ENCODE measurements around the gene VGLL3.
"Not testable (repeated sequence)": the region's sequence is repeated elsewhere in the genome, so short reads cannot be mapped to it uniquely, and the experiment has no call there.

The VGLL3 gene

GRCh38 chr3:86990734-86991481 is at the start of gene VGLL3:
Gene VGLL3 (minus strand): TSS chr3:86991149. CDS start chr3:86990743, 406 bp downstream.
- peak; percentile 68 for DNase-seq (ENCODE audit: low read depth, low spot score)

GRCh38 chr3:87037652-87038051 is 46.7 kb upstream of the VGLL3 start:
- DNase-seq (ENCODE audit: low read depth, low spot score): no peak

- no peak for DNase-seq (ENCODE audit: low read depth, low spot score)
Measured at GRCh38 chr3:87036671-87037070, 45.7 kb upstream of the VGLL3 start.

- no peak for DNase-seq (ENCODE audit: low read depth, low spot score)
Measured at GRCh38 chr3:87035339-87035738, 44.4 kb upstream of the VGLL3 start.

- DNase-seq (ENCODE audit: low read depth, low spot score): no peak
Measured at GRCh38 chr3:87033205-87033604, 42.3 kb upstream of the VGLL3 start.

- DNase-seq (ENCODE audit: low read depth, low spot score): no peak
Measured at GRCh38 chr3:87025661-87026645, 35.0 kb upstream of the VGLL3 start.

GRCh38 chr3:87017370-87017769 is 26.4 kb upstream of the VGLL3 start:
- DNase-seq (ENCODE audit: low read depth, low spot score): not testable (repeated sequence)

- DNase-seq (ENCODE audit: low read depth, low spot score): no peak
Measured at GRCh38 chr3:87009271-87009670, 18.3 kb upstream of the VGLL3 start.

GRCh38 chr3:87006844-87007439 is 16.0 kb upstream of the VGLL3 start:
- no peak for DNase-seq (ENCODE audit: low read depth, low spot score)

- DNase-seq (ENCODE audit: low read depth, low spot score): no peak
Measured at GRCh38 chr3:87004883-87005282, 13.9 kb upstream of the VGLL3 start.

- DNase-seq (ENCODE audit: low read depth, low spot score): no peak
Measured at GRCh38 chr3:87002346-87002745, 11.4 kb upstream of the VGLL3 start.

- DNase-seq (ENCODE audit: low read depth, low spot score): no peak
Measured at GRCh38 chr3:87001473-87002098, 10.6 kb upstream of the VGLL3 start.

GRCh38 chr3:87000940-87001339 is 10.0 kb upstream of the VGLL3 start:
- DNase-seq (ENCODE audit: low read depth, low spot score): no peak

- DNase-seq (ENCODE audit: low read depth, low spot score): no peak
Measured at GRCh38 chr3:86998569-86998968, 7.6 kb upstream of the VGLL3 start.

- no peak for DNase-seq (ENCODE audit: low read depth, low spot score)
Measured at GRCh38 chr3:86996261-86996955, 5.5 kb upstream of the VGLL3 start.

GRCh38 chr3:86995537-86995936 is 4.6 kb upstream of the VGLL3 start:
- no peak for DNase-seq (ENCODE audit: low read depth, low spot score)

GRCh38 chr3:86993704-86994103 is 2.8 kb upstream of the VGLL3 start:
- no peak for DNase-seq (ENCODE audit: low read depth, low spot score)

- DNase-seq (ENCODE audit: low read depth, low spot score): no peak
Measured at GRCh38 chr3:86991840-86992435, 989 bp upstream of the VGLL3 start.

GRCh38 chr3:86991482-86991815 is 500 bp upstream of the VGLL3 start:
- no peak for DNase-seq (ENCODE audit: low read depth, low spot score)

GRCh38 chr3:86990012-86990733 is 776 bp downstream of the VGLL3 start:
- DNase-seq (ENCODE audit: low read depth, low spot score): no peak
